GM18909 (cell line): Measurements from ENCODE around the gene TRIM37.
"Not testable (repeated sequence)": the region's sequence is repeated elsewhere in the genome, so short reads cannot be mapped to it uniquely, and the experiment has no call there.

Experiments used
- ATAC-seq: cut with Tn5 transposase; IDR thresholded peaks from one replicate; pipeline ENCODE4 v1.9.1; 2021; ENCODE audit warnings: mild to moderate bottlenecking; ENCODE audit not compliant: unreplicated experiment, poor library complexity

TRIM37 gene

GRCh38 chr17:59106463-59107305 lies at the start of gene TRIM37:
Gene TRIM37 (minus strand): TSS chr17:59106880. CDS start chr17:59106461, 419 bp downstream.
- ATAC-seq: peak; percentile 95

- ATAC-seq: peak; percentile 87
Measured at GRCh38 chr17:59155439-59156177, 48.9 kb upstream of the TRIM37 start, which contains the start of gene PRR11. Gene PRR11 (plus strand): TSS chr17:59155746. CDS start chr17:59169753, 14,007 bp downstream.

- ATAC-seq: peak; percentile 85
Measured at GRCh38 chr17:59154721-59155438, 48.2 kb upstream of the TRIM37 start, which contains the start of gene SKA2. Gene SKA2 (minus strand): TSS chr17:59155186. CDS start chr17:59155163, 23 bp downstream.

GRCh38 chr17:59154292-59154720 lies 47.6 kb upstream of the TRIM37 start:
- no peak for ATAC-seq

- no peak for ATAC-seq
Measured at GRCh38 chr17:59152925-59153324, 46.2 kb upstream of the TRIM37 start.

GRCh38 chr17:59151591-59151990 lies 44.9 kb upstream of the TRIM37 start:
- no peak for ATAC-seq

- no peak for ATAC-seq
Measured at GRCh38 chr17:59151006-59151405, 44.3 kb upstream of the TRIM37 start.

GRCh38 chr17:59149841-59150511 lies 43.3 kb upstream of the TRIM37 start:
- no peak for ATAC-seq

GRCh38 chr17:59149051-59149450 lies 42.4 kb upstream of the TRIM37 start:
- ATAC-seq: no peak

- no peak for ATAC-seq
Measured at GRCh38 chr17:59145571-59146096, 39.0 kb upstream of the TRIM37 start.

- no peak for ATAC-seq
Measured at GRCh38 chr17:59141860-59142259, 35.2 kb upstream of the TRIM37 start.

- ATAC-seq: no peak
Measured at GRCh38 chr17:59139939-59140338, 33.3 kb upstream of the TRIM37 start.

- ATAC-seq: not testable (repeated sequence)
Measured at GRCh38 chr17:59138339-59138738, 31.7 kb upstream of the TRIM37 start.

- no peak for ATAC-seq
Measured at GRCh38 chr17:59131131-59131530, 24.5 kb upstream of the TRIM37 start.

GRCh38 chr17:59129814-59130213 lies 23.1 kb upstream of the TRIM37 start:
- no peak for ATAC-seq

- no peak for ATAC-seq
Measured at GRCh38 chr17:59126809-59127417, 20.2 kb upstream of the TRIM37 start.

GRCh38 chr17:59124665-59125064 lies 18.0 kb upstream of the TRIM37 start:
- no peak for ATAC-seq

GRCh38 chr17:59121901-59122480 lies 15.3 kb upstream of the TRIM37 start:
- no peak for ATAC-seq

- no peak for ATAC-seq
Measured at GRCh38 chr17:59115474-59115873, 8.8 kb upstream of the TRIM37 start.
